HCT116 (cell line): Measurements from ENCODE around the gene RXFP4. TPM values are rescaled to one million over a fixed set of nuclear protein-coding genes. Genes with fewer than 3 reads are reported as not detected.

Experiments
- ATAC-seq: fragments of 200-7000 bp; cut with Tn5 transposase; 2 replicates; pipeline ENCODE4 v1.9.1; 2020; ENCODE audit warnings: mild to moderate bottlenecking, moderate library complexity
- BruUV-seq: library from RNA; stranded (reverse); fragments of 400-500 nt; replicated peaks from 2 replicates; lab custom pipeline; 2021; lab: Mats Ljungman, UMichigan
- CTCF ChIA-PET: fragments of 300-600 bp; sonication (Branson Sonifier 250); formaldehyde crosslinking; loops from one replicate; lab custom pipeline; 2021; ENCODE audit warnings: antibody characterized with exemption; lab: Charles Lee
- POLR2A ChIA-PET: fragments of 300-600, 350-600 bp; sonication (Branson Sonifier 250); formaldehyde crosslinking; loops from one replicate; lab custom pipeline; 2021; ENCODE audit warnings: antibody characterized with exemption; lab: Charles Lee
- RAD21 ChIA-PET, 2 experiments: fragments of 300-600 bp; sonication (Branson Sonifier 250); formaldehyde crosslinking; loops; one replicate each; lab custom pipeline; 2023; ENCODE audit warnings: low total read pairs in 2 of 2; ENCODE audit not compliant: uncharacterized antibody in 2 of 2, unreplicated experiment in 2 of 2, low non-redundant PET in 1 of 2; lab: Charles Lee
- DNase-seq: peaks from one replicate; pipeline ENCODE4 v3.0.0-alpha.2; 2010; ENCODE audit warnings: low read depth, low spot score
- H2AFZ ChIP-seq: fragments of 200-600 bp; shearing (Covaris generic), sonication (generic); 2 replicates; pipeline ENCODE4 v1.6.1; 2017; ENCODE audit warnings: low read depth, mixed run types, mixed read lengths, antibody characterized with exemption, low read length; ENCODE audit not compliant: poor library complexity, severe bottlenecking
- H3K27ac ChIP-seq: 2 replicates; pipeline ENCODE4 v1.5.1; 2012; ENCODE audit warnings: low read depth, low read length
- H3K27me3 ChIP-seq: fragments of 200-600 bp; sonication (generic); 2 replicates; pipeline ENCODE4 v1.6.1; 2016; ENCODE audit warnings: mixed run types, low read length, mixed read lengths; ENCODE audit not compliant: insufficient read depth
- H3K36me3 ChIP-seq, 2 experiments: fragments of 200-500 bp in 1 of 2; fragments of 200-600 bp in 1 of 2; sonication (Bioruptor generic) in 1 of 2; sonication (generic) in 1 of 2; 2 replicates each; pipeline versions ENCODE4 v1.5.1 to v1.6.1; 2014 to 2016; ENCODE audit warnings: low read length in 2 of 2, inconsistent platforms in 1 of 2, mixed read lengths in 1 of 2, mixed run types in 1 of 2; ENCODE audit not compliant: insufficient read depth in 2 of 2, control insufficient read depth in 1 of 2
- H3K4me1 ChIP-seq, 2 experiments: fragments of 200-600 bp in 1 of 2; sonication (generic) in 1 of 2; 2 replicates each; pipeline versions ENCODE4 v1.5.1 to v1.6.1; 2012 to 2017; ENCODE audit warnings: low read length in 2 of 2, inconsistent platforms in 1 of 2, mild to moderate bottlenecking in 1 of 2, mixed read lengths in 1 of 2, mixed run types in 1 of 2, moderate library complexity in 1 of 2; ENCODE audit not compliant: insufficient read depth in 2 of 2, control insufficient read depth in 1 of 2
- H3K4me2 ChIP-seq: fragments of 200-600 bp; sonication (generic); 2 replicates; pipeline ENCODE4 v1.6.1; 2017; ENCODE audit warnings: mixed run types, low read length, mixed read lengths
- H3K4me3 ChIP-seq, 2 experiments: fragments of 200-600 bp in 1 of 2; sonication (generic) in 1 of 2; replicated peaks in 1 of 2; 2 replicates each; pipeline ENCODE4 v1.5.1; 2011 to 2016; ENCODE audit warnings: low read length in 2 of 2, control low read depth in 1 of 2, low read depth in 1 of 2, mild to moderate bottlenecking in 1 of 2, mixed read lengths in 1 of 2, mixed run types in 1 of 2
- H3K79me2 ChIP-seq: fragments of 200-600 bp; sonication (generic); 2 replicates; pipeline ENCODE4 v1.6.1; 2017; ENCODE audit warnings: mild to moderate bottlenecking, mixed run types, low read length, moderate library complexity, mixed read lengths; ENCODE audit not compliant: insufficient read depth
- H3K9ac ChIP-seq: fragments of 200-600 bp; sonication (generic); 2 replicates; pipeline ENCODE4 v1.6.1; 2016; ENCODE audit warnings: low read length, mixed read lengths
- H3K9me2 ChIP-seq: fragments of 200-600 bp; sonication (generic), shearing (Covaris generic); 2 replicates; pipeline ENCODE4 v1.6.1; 2017; ENCODE audit warnings: mixed run types, mild to moderate bottlenecking, moderate library complexity; ENCODE audit not compliant: insufficient read depth
- H3K9me3 ChIP-seq, 2 experiments: fragments of 200-500 bp in 1 of 2; fragments of 200-600 bp in 1 of 2; sonication (Bioruptor generic) in 1 of 2; sonication (generic) in 1 of 2; 2 replicates each; pipeline ENCODE4 v1.6.1; 2014 to 2017; ENCODE audit warnings: low read length in 2 of 2, mixed read lengths in 2 of 2, inconsistent platforms in 1 of 2, low read depth in 1 of 2, mild to moderate bottlenecking in 1 of 2, mixed run types in 1 of 2, moderate library complexity in 1 of 2; ENCODE audit not compliant: control insufficient read depth in 1 of 2, insufficient read depth in 1 of 2
- H4K20me1 ChIP-seq: fragments of 200-600 bp; sonication (generic), shearing (Covaris generic); 2 replicates; pipeline ENCODE4 v1.6.1; 2017; ENCODE audit warnings: mixed run types, mild to moderate bottlenecking, moderate library complexity; ENCODE audit not compliant: insufficient read depth
- CBX3 ChIP-seq: IDR thresholded peaks from 2 replicates; pipeline ENCODE4 v1.6.1; 2012; ENCODE audit warnings: low read depth
- CTCF ChIP-seq, 3 experiments: fragments of 200-600 bp in 1 of 3; sonication (generic) in 1 of 3; IDR thresholded peaks in 2 of 3; conservative IDR thresholded peaks in 1 of 3; 2 replicates each; pipeline ENCODE4 v1.5.1; 2012 to 2017; ENCODE audit warnings: low read depth in 2 of 3, low read length in 2 of 3, antibody characterized with exemption in 1 of 3, borderline replicate concordance in 1 of 3, control low read depth in 1 of 3, mild to moderate bottlenecking in 1 of 3, mixed read lengths in 1 of 3, mixed run types in 1 of 3, moderate library complexity in 1 of 3; ENCODE audit not compliant: insufficient read depth in 1 of 3
- ELF1 ChIP-seq: IDR thresholded peaks from 2 replicates; pipeline ENCODE4 v1.6.1; 2012; ENCODE audit warnings: low read depth, borderline replicate concordance
- EZH2 ChIP-seq: fragments of 200-600 bp; sonication (generic); IDR thresholded peaks from 2 replicates; pipeline ENCODE4 v1.6.1; 2017; ENCODE audit warnings: antibody characterized with exemption, mixed run types
- JUND ChIP-seq: IDR thresholded peaks from 2 replicates; pipeline ENCODE4 v1.6.1; 2012
- POLR2A ChIP-seq: IDR thresholded peaks from 2 replicates; pipeline ENCODE4 v1.7.0; 2011; ENCODE audit warnings: borderline replicate concordance; ENCODE audit not compliant: insufficient read depth, insufficient read length; ENCODE audit errors: extremely low read depth
- POLR2AphosphoS5 ChIP-seq: IDR thresholded peaks from 2 replicates; pipeline ENCODE4 v1.6.1; 2011; ENCODE audit warnings: mild to moderate bottlenecking, low read depth, low read length, moderate library complexity
- SP1 ChIP-seq: IDR thresholded peaks from 2 replicates; pipeline ENCODE4 v1.6.1; 2012; ENCODE audit warnings: low read depth
- YY1 ChIP-seq: IDR thresholded peaks from 2 replicates; pipeline ENCODE4 v1.6.1; 2011; ENCODE audit warnings: low read length, low read depth, moderate library complexity, mild to moderate bottlenecking; ENCODE audit not compliant: insufficient replicate concordance; ENCODE audit errors: extremely low read depth
- ZBTB33 ChIP-seq: IDR thresholded peaks from 2 replicates; pipeline ENCODE4 v1.6.1; 2011; ENCODE audit warnings: mild to moderate bottlenecking, low read length, moderate library complexity; ENCODE audit not compliant: insufficient replicate concordance; ENCODE audit errors: extremely low read depth
- ZFX ChIP-seq: fragments of 450-650 bp; IDR thresholded peaks from 2 replicates; pipeline ENCODE4 v1.6.1; 2017
- ZNF274 ChIP-seq: fragments of 200-500 bp; sonication (Bioruptor generic); IDR thresholded peaks from 2 replicates; pipeline ENCODE4 v1.6.1; 2014; ENCODE audit warnings: mild to moderate bottlenecking, low read depth, low read length, inconsistent platforms
- intact Hi-C: fragments of 100-400 bp; cut with micrococcal nuclease; formaldehyde crosslinking; loops from 2 replicates; pipeline ENCODE4 v1.10.0; 2022
- total RNA-seq: library from RNA; stranded (reverse); gene quantifications from one replicate; pipeline ENCODE4 v1.2.1, GENCODE V29; 2021; ENCODE audit not compliant: unreplicated experiment
- TF ChIP-seq, protein P1 (sequence below): IDR thresholded peaks from 2 replicates; pipeline ENCODE4 v1.6.1; 2012; ENCODE audit warnings: low read depth

The RXFP4 gene
- total RNA-seq, 1 experiment from 2014 or later, result 0.20 TPM

- no peak overlapping the region for H3K4me3 ChIP-seq
- intact Hi-C loops, result no loop called here
- peak overlapping the region; percentile 64 for H3K9ac ChIP-seq
- ChIA-PET POLR2A (interaction anchor here (3.0 kb wide), 1 partner anchor 17 kb away, joined by 28 read pairs; the partner anchor contains the start of gene ARHGEF2), RAD21 (no interaction called here)
- H3K4me1 ChIP-seq, result peaks cover 24 to 40% of the 10 kb centered on the region in 2 experiments
- no peaks in the 10 kb centered on the region for H3K27me3 ChIP-seq
- H3K79me2 ChIP-seq, result peaks cover 7% of the 10 kb centered on the region; the same call in 1 of the 2 replicates
- no peak for DNase-seq
- no peaks in the 10 kb centered on the region for H4K20me1 ChIP-seq
- no peak overlapping the region for H3K27ac ChIP-seq
- TF ChIP-seq ZBTB33 (no peak), CTCF (IDR thresholded peaks at IDR 0.05 in 2 of 3, conservative IDR thresholded peaks at IDR 0.05 in 1 of 3; ENCODE audit: borderline replicate concordance in 1 of 3, insufficient read depth in 1 of 3, low read depth in 2 of 3, low read length in 2 of 3) (no peak), CBX3 (no peak), ELF1 (no peak), YY1 (no peak), POLR2A (no peak), SP1 (no peak), ZFX (no peak), ZNF274 (no peak), EZH2 (no peak), POLR2AphosphoS5 (no peak; the same call in 1 of the 2 replicates), JUND (no peak)
- TF ChIP-seq, protein P1, sequence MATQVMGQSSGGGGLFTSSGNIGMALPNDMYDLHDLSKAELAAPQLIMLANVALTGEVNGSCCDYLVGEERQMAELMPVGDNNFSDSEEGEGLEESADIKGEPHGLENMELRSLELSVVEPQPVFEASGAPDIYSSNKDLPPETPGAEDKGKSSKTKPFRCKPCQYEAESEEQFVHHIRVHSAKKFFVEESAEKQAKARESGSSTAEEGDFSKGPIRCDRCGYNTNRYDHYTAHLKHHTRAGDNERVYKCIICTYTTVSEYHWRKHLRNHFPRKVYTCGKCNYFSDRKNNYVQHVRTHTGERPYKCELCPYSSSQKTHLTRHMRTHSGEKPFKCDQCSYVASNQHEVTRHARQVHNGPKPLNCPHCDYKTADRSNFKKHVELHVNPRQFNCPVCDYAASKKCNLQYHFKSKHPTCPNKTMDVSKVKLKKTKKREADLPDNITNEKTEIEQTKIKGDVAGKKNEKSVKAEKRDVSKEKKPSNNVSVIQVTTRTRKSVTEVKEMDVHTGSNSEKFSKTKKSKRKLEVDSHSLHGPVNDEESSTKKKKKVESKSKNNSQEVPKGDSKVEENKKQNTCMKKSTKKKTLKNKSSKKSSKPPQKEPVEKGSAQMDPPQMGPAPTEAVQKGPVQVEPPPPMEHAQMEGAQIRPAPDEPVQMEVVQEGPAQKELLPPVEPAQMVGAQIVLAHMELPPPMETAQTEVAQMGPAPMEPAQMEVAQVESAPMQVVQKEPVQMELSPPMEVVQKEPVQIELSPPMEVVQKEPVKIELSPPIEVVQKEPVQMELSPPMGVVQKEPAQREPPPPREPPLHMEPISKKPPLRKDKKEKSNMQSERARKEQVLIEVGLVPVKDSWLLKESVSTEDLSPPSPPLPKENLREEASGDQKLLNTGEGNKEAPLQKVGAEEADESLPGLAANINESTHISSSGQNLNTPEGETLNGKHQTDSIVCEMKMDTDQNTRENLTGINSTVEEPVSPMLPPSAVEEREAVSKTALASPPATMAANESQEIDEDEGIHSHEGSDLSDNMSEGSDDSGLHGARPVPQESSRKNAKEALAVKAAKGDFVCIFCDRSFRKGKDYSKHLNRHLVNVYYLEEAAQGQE, result no peak
- TF ChIP-seq, all 23 proteins: peak for 0
- ATAC-seq, result no peak
- BruUV-seq, result no TSS peak
- CTCF ChIA-PET, result no interaction called here
- peaks cover 21 to 32% of the 10 kb centered on the region in 2 experiments; a peak in 2 of 4 replicates for H3K36me3 ChIP-seq
- H3K9me3 ChIP-seq, result no peaks in the 10 kb centered on the region
- peak overlapping the region; percentile 3; the same call in 1 of the 2 replicates for H3K4me2 ChIP-seq
- no peaks in the 10 kb centered on the region for H3K9me2 ChIP-seq
- H2AFZ ChIP-seq, result no peak overlapping the region
Measured at GRCh38 chr1:155960081-155960745, 18.8 kb downstream of the RXFP4 start.
